NB4 (cell line): Measurements from ENCODE around the gene BCAS3.
"Not testable (repeated sequence)": the region's sequence is repeated elsewhere in the genome, so short reads cannot be mapped to it uniquely, and the experiment has no call there.

Experiments
- DNase-seq: peaks from one replicate; pipeline ENCODE4 v3.0.0; 2010; ENCODE audit warnings: low read depth
- H3K4me3 ChIP-seq: one replicate; pipeline ENCODE4 v1.5.1; 2011; ENCODE audit warnings: mild to moderate bottlenecking, low read depth, low read length, moderate library complexity
- MYC ChIP-seq: IDR thresholded peaks from 2 replicates; pipeline ENCODE4 v1.6.1; 2011; ENCODE audit warnings: low read depth, low read length
- POLR2A ChIP-seq: IDR thresholded peaks from 2 replicates; pipeline ENCODE4 v1.6.1; 2011; ENCODE audit warnings: mild to moderate bottlenecking; ENCODE audit not compliant: insufficient read length; ENCODE audit errors: extremely low read depth
- TF ChIP-seq, protein P1 (sequence below): IDR thresholded peaks from 2 replicates; pipeline ENCODE4 v1.6.1; 2011; ENCODE audit warnings: low read depth, low read length
- TF ChIP-seq, protein P2 (sequence below): IDR thresholded peaks from one replicate; pipeline ENCODE4 v1.5.1; 2012; ENCODE audit warnings: low read depth, low read length

Gene BCAS3

DNA sequence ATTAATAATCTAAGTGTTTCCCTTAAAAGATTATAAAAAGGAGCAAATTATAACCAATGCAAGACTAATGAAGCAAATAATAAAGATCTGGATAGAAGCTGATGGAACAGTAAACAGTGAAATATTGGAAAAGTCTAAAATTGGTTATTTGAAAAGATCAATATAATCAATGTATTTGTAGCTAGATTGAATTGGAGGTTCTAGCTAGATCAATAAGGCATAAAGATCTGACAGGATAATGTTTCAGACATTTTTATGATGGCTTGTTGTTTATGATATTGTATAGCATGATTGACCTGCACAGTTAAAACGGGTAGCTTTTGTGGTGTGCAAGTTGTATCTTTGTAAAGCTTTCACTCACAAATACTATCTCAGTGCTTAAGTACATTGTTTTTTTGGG, 245.3 kb downstream of the BCAS3 start:
- no peak for DNase-seq
- H3K4me3 ChIP-seq, result no peak overlapping the region
- TF ChIP-seq MYC (no peak), POLR2A (no peak)
- TF ChIP-seq, protein P1, sequence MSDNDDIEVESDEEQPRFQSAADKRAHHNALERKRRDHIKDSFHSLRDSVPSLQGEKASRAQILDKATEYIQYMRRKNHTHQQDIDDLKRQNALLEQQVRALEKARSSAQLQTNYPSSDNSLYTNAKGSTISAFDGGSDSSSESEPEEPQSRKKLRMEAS, result no peak
- TF ChIP-seq, protein P2, sequence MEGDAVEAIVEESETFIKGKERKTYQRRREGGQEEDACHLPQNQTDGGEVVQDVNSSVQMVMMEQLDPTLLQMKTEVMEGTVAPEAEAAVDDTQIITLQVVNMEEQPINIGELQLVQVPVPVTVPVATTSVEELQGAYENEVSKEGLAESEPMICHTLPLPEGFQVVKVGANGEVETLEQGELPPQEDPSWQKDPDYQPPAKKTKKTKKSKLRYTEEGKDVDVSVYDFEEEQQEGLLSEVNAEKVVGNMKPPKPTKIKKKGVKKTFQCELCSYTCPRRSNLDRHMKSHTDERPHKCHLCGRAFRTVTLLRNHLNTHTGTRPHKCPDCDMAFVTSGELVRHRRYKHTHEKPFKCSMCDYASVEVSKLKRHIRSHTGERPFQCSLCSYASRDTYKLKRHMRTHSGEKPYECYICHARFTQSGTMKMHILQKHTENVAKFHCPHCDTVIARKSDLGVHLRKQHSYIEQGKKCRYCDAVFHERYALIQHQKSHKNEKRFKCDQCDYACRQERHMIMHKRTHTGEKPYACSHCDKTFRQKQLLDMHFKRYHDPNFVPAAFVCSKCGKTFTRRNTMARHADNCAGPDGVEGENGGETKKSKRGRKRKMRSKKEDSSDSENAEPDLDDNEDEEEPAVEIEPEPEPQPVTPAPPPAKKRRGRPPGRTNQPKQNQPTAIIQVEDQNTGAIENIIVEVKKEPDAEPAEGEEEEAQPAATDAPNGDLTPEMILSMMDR, result no peak

DNA sequence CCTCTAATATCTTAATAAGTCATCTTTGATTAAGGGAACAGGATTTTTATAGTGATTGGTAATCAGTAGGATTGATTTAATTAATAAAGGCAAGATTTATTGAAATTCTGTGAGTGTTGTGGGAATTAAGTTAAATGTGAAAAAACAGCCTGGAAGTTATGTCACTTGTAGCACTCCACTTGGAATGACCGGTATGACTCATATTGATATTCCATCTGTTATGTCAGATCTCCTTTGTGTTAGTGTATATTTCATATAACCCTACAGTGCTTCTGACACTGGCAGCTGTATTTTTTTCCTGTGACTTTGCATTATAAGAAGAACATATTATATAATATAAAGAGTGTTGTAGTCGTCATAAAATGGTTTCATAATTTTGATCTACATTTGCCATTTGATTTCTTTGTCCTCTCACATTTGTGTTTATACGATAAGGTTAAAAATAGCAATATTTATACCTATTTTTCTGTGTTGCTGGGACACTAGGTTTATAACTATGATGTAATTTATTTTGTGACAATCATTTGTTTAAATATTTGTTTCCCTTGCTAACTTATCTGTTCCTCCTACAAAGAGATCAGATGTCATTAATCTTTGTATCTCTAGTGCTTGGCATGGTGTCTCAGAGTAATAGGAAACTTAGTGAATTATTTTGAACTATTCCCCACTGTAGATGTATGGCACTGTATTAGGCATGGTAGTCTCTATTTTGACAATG, 249.0 kb downstream of the BCAS3 start:
- TF ChIP-seq MYC (no peak), POLR2A (no peak)
- TF ChIP-seq, protein P1, result no peak
- TF ChIP-seq, protein P2, result no peak
- no peak overlapping the region for H3K4me3 ChIP-seq
- no peak for DNase-seq

GRCh38 chr17:60933739-60934138, 256.1 kb downstream of the BCAS3 start:
- TF ChIP-seq, protein P1, result no peak
- no peak for TF ChIP-seq POLR2A
- TF ChIP-seq MYC, result no peak
- H3K4me3 ChIP-seq, result no peak overlapping the region
- no peak for DNase-seq

GRCh38 chr17:60934723-60935122, 257.1 kb downstream of the BCAS3 start:
- DNase-seq, result no peak
- TF ChIP-seq, protein P1, result no peak
- TF ChIP-seq, protein P2, result no peak
- H3K4me3 ChIP-seq, result no peak overlapping the region

GRCh38 chr17:60935991-60936390, 258.3 kb downstream of the BCAS3 start:
- H3K4me3 ChIP-seq, DNase-seq: not testable (repeated sequence)

DNA sequence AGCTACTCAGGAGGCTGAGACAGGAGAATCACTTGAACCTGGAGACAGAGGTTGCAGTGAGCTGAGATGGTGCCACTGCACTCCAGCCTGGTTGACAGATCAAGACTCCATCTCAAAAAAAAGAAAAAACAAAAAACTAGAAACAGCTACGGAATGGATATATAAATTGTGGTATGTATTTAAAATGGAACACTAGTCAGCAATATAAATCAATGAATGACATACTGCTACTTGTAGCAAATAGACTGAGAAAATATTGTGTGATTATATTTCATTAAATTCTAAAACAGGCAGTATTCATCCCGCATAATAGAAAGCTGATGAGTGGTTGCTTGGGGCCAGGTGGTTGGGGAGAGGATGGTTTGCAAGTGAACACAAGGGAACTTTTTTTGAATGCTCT, 261.7 kb downstream of the BCAS3 start:
- TF ChIP-seq, protein P2, result no peak
- TF ChIP-seq, protein P1, result no peak
- no peak for TF ChIP-seq POLR2A
- TF ChIP-seq MYC, result no peak
- no peak overlapping the region for H3K4me3 ChIP-seq
- DNase-seq, result no peak

- no peak overlapping the region for H3K4me3 ChIP-seq
- TF ChIP-seq, protein P1, result no peak
- no peak for TF ChIP-seq MYC
- TF ChIP-seq, protein P2, result no peak
- TF ChIP-seq POLR2A, result no peak
- no peak for DNase-seq
These were observed 263.4 kb downstream of the BCAS3 start for GRCh38 chr17:60941028-60941427.
